ENCODE data around the gene NECTIN1.

The NECTIN1 gene

DNA sequence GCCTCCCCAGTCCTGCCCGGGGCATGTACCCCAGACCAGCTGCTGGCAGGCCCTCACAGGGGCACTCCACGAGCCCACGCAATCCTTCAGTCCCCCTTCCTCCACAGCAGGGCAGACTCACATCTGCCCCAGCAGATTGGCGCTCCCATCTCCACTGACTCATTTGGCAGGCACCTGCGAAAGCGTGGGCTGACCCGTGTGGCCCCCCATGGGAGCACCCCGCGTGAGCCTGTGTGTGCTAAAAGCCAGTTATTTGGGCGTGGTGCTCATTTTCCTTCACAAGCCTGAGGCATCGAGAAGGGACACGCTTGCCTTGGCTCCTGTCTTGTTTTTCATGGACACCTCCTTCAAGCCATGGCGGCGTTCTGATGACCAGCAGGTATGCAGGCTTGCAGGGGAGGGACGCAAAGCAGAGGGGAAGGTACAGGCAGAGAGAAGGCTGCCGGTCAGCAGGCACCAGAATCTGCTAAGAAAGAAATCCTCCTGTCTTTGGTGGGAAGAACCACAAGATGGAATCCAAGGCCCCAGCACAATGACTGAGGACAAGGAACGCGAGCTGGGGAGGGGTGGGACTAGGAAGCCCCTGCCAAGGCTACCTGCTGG is 8.6 kb downstream of the NECTIN1 start:
- no peak for DNase-seq (ENCODE audit: extremely low read depth, low read depth)
- TF ChIP-seq, protein P1, sequence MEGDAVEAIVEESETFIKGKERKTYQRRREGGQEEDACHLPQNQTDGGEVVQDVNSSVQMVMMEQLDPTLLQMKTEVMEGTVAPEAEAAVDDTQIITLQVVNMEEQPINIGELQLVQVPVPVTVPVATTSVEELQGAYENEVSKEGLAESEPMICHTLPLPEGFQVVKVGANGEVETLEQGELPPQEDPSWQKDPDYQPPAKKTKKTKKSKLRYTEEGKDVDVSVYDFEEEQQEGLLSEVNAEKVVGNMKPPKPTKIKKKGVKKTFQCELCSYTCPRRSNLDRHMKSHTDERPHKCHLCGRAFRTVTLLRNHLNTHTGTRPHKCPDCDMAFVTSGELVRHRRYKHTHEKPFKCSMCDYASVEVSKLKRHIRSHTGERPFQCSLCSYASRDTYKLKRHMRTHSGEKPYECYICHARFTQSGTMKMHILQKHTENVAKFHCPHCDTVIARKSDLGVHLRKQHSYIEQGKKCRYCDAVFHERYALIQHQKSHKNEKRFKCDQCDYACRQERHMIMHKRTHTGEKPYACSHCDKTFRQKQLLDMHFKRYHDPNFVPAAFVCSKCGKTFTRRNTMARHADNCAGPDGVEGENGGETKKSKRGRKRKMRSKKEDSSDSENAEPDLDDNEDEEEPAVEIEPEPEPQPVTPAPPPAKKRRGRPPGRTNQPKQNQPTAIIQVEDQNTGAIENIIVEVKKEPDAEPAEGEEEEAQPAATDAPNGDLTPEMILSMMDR (IDR thresholded peaks at IDR 0.05; ENCODE audit: low read depth, low read length, missing control alignments) = no peak

DNA sequence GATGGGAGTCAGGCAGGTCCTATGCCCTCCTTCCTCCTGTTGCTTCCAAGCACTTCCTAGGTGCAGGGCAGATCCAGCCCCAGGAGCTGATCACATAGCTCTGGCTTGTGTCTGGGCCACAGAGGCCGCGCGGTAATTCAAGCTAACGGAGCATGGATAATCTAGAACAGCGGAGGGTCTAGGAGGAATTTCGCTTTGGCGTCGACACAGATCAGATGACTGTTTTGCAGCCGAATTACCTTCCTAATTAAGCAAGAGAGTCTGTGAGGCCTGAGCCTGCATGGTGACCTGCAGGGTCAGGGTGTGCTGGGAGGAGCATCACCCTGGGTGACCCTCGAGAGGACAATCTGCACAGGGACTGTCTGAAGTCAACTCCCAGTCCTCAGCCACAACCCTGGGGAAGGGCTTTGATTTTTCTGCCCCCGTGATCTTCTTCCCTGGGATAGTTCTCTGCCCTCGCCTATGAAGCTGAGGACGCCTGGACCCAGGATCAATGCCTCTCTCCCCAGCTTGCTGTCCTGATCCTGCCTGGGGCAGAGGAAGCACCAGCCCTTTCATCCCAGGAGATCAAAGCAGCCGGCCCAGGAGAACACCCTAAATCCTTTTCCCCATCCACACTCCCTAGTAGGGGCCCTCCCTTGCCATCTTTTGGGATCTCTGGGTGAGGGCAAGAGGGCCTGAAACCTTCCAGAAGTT is 11.0 kb downstream of the NECTIN1 start:
- no peak overlapping the region for H3K4me3 ChIP-seq (replicated peaks; ENCODE audit: low read depth, low read length)
- TF ChIP-seq, protein P1 (IDR thresholded peaks at IDR 0.05; ENCODE audit: low read depth, low read length, missing control alignments) = no peak
- DNase-seq (ENCODE audit: extremely low read depth, low read depth) = no peak

More for the DNA sequence above, 8.6 kb downstream of the NECTIN1 start:
- H3K4me3 ChIP-seq (replicated peaks; ENCODE audit: low read depth, low read length) = no peak overlapping the region

DNA sequence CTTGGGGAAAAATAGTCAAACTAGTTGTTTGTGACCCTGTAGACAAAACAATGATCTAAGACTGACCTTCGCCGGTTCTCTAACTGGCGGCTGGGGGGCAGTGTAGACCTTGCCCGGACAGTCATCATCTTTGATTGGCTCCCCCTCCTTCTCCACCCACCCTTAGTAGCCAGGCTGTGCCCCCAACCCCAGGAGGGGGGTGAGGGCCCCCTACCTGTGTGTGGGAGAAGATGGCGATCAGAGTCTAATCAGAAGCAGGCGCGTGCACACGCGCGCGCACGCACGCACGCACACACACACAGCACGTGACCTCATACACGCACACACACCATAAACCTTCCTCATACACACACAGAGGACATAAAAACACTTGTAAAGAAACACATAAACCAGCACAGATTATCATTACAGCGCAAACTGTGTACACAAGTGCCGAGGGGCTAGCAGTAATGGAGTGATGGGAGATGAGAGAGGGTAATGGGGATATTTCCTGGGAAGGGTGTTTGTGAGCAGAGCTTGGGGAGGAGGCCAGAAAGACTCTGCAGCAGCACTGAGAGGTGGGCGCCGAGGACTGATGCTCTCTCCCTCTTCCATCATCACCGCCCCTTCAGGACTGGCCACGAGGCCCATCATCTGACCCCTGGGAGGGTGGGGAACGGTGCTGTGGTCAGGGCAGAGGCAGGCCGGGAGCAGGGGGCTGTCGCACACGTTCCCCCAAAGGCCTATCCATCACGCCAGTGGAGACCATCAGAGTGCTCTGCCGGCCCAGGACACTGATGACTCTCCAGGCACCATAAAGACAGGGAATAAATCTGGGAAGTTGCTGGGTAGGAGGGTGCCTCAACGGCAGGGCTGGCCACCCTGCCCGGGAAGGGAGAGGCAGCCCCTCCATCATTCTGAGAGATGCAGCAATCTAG is 12.2 kb downstream of the NECTIN1 start:
- TF ChIP-seq, protein P1 (IDR thresholded peaks at IDR 0.05; ENCODE audit: low read depth, low read length, missing control alignments) = no peak
- DNase-seq (ENCODE audit: extremely low read depth, low read depth) = no peak
- no peak overlapping the region for H3K4me3 ChIP-seq (replicated peaks; ENCODE audit: low read depth, low read length)

DNA sequence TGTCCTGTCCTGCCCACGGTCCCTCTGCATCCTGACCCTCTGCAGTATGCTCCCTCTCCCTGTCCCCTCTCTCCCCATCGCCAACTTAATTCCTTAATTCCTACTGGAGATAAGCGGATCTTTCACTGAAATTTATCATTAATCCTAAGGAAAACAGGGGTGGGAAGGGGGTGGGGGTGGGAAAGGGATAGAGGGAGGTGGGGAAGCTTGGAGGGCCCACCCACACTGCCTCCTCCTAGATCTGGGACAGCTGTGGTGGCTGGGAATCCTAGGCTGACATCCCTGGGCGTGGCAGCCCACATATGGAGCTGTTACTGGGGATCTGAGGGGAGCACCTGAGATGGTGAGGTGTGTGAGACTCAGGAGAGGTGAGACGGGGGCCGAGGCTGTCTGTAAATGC is 14.4 kb downstream of the NECTIN1 start:
- DNase-seq (ENCODE audit: extremely low read depth, low read depth) = no peak
- H3K4me3 ChIP-seq (replicated peaks; ENCODE audit: low read depth, low read length) = no peak overlapping the region
- TF ChIP-seq, protein P1 (IDR thresholded peaks at IDR 0.05; ENCODE audit: low read depth, low read length, missing control alignments) = no peak

DNA sequence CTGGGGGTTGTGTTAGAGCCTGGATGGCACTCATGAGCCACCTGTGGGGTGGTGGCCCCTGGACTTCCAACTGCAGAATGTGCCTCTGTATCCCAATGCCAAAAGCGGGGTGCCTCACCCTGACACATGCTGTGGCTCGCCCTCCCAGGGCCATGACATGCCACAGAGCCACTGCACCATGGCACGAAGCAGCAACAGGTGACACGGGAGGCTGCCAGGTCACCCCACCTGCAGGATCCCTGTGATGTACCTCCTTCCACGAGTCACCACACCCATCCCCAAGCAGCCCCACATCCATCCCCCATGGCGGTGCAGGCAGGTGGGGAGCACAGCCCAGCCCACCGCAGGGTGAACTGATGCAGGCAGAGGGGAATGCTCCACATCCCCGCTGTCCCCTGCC is 14.8 kb downstream of the NECTIN1 start:
- no peak overlapping the region for H3K4me3 ChIP-seq (replicated peaks; ENCODE audit: low read depth, low read length)
- DNase-seq (ENCODE audit: extremely low read depth, low read depth) = no peak
- TF ChIP-seq, protein P1 (IDR thresholded peaks at IDR 0.05; ENCODE audit: low read depth, low read length, missing control alignments) = no peak

DNA sequence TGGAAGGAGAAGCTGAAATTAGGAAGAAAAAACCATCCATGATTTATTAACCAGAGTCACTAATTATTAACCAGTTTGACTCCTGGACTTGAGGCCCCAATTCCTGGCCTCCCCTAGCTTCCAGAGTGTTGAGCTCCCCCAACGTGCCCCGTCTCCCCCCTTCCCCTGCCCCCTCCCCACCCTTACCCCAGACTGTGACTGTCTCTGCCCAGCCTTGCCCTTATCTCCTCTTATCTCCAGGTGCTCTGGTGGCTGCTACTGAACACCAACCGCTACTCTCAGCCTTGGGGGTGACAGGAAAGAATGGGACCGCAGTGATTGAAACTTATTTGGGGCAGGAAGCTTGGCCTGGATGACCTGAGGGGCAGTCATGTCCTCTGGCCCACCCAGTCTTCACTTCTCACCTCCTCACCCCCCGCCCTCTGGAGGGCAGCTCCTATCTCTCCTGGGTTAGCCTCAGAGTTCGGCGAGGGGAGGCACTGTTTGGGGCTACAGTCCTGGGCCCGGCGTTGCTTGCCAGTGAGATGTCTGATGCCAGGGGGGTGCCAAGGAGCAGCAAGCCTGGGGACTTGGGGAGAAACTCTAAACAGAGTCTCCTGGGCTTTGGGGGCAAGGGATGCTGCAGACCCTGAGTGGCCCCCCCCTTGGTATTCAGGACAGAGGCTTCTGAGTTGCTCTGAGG is 15.5 kb downstream of the NECTIN1 start:
- no peak for DNase-seq (ENCODE audit: extremely low read depth, low read depth)
- H3K4me3 ChIP-seq (replicated peaks; ENCODE audit: low read depth, low read length) = no peak overlapping the region
- TF ChIP-seq, protein P1 (IDR thresholded peaks at IDR 0.05; ENCODE audit: low read depth, low read length, missing control alignments) = no peak

All from HFF-Myc (cell line).